Loucy (cell line): ENCODE results near the gene ALK.

Experiments used
- H2AFZ ChIP-seq: fragments of 200-600 bp; sonication (generic); 2 replicates; pipeline ENCODE4 v1.6.0; 2016; ENCODE audit warnings: antibody characterized with exemption, mild to moderate bottlenecking, low read length, moderate library complexity
- H3F3A ChIP-seq: fragments of 200-600 bp; 2 replicates; pipeline ENCODE4 v1.6.0; 2016; ENCODE audit warnings: antibody characterized with exemption, low read depth, mild to moderate bottlenecking
- H3K27me3 ChIP-seq: fragments of 200-600 bp; sonication (generic); 2 replicates; pipeline ENCODE4 v1.6.1; 2014; ENCODE audit warnings: low read length, mild to moderate bottlenecking; ENCODE audit not compliant: insufficient read depth, poor library complexity, severe bottlenecking
- H3K36me3 ChIP-seq: fragments of 200-600 bp; sonication (generic); 2 replicates; pipeline ENCODE4 v1.6.1; 2016; ENCODE audit warnings: low read length; ENCODE audit not compliant: insufficient read depth
- H3K4me1 ChIP-seq: fragments of 200-600 bp; sonication (generic); 2 replicates; pipeline ENCODE4 v1.5.1; 2014; ENCODE audit warnings: low read length, mild to moderate bottlenecking; ENCODE audit not compliant: insufficient read depth, poor library complexity, severe bottlenecking
- H3K4me2 ChIP-seq: fragments of 200-600 bp; sonication (generic); 2 replicates; pipeline ENCODE4 v1.6.0; 2014; ENCODE audit warnings: antibody characterized with exemption, low read length, low read depth, mild to moderate bottlenecking; ENCODE audit not compliant: poor library complexity, severe bottlenecking
- H3K4me3 ChIP-seq: fragments of 200-600 bp; sonication (generic); 2 replicates; pipeline ENCODE4 v1.5.1; 2014; ENCODE audit warnings: low read length, mild to moderate bottlenecking, mixed read lengths; ENCODE audit not compliant: poor library complexity, severe bottlenecking
- H3K79me2 ChIP-seq: fragments of 200-600 bp; sonication (generic); 2 replicates; pipeline ENCODE4 v1.6.1; 2014; ENCODE audit warnings: low read length; ENCODE audit not compliant: insufficient read depth
- H3K9ac ChIP-seq: fragments of 200-600 bp; sonication (generic); 2 replicates; pipeline ENCODE4 v1.6.0; 2014; ENCODE audit warnings: mild to moderate bottlenecking, low read depth, low read length, moderate library complexity; ENCODE audit not compliant: poor library complexity, severe bottlenecking
- H3K9me2 ChIP-seq: fragments of 200-600 bp; sonication (generic); replicated peaks from 2 replicates; pipeline ENCODE4 v1.6.1; 2016; ENCODE audit warnings: low read depth, low read length, mixed read lengths
- H3K9me3 ChIP-seq: fragments of 200-600 bp; sonication (generic); 2 replicates; pipeline ENCODE4 v1.6.1; 2014; ENCODE audit warnings: mild to moderate bottlenecking, antibody characterized with exemption, low read length, low read depth; ENCODE audit not compliant: insufficient read depth
- H4K20me1 ChIP-seq: fragments of 200-600 bp; sonication (generic); 2 replicates; pipeline ENCODE4 v1.6.0; 2014; ENCODE audit warnings: antibody characterized with exemption, low read length, mild to moderate bottlenecking; ENCODE audit not compliant: insufficient read depth, poor library complexity, severe bottlenecking
- CTCF ChIP-seq: fragments of 200-600 bp; sonication (generic); conservative IDR thresholded peaks from 2 replicates; pipeline ENCODE4 v1.5.1; 2014; ENCODE audit warnings: mild to moderate bottlenecking, antibody characterized with exemption, low read length
- EZH2phosphoT487 ChIP-seq: fragments of 200-600 bp; IDR thresholded peaks from 2 replicates; pipeline ENCODE4 v1.6.1; 2018; ENCODE audit warnings: antibody characterized with exemption, mild to moderate bottlenecking, moderate library complexity, borderline replicate concordance

The ALK gene

DNA sequence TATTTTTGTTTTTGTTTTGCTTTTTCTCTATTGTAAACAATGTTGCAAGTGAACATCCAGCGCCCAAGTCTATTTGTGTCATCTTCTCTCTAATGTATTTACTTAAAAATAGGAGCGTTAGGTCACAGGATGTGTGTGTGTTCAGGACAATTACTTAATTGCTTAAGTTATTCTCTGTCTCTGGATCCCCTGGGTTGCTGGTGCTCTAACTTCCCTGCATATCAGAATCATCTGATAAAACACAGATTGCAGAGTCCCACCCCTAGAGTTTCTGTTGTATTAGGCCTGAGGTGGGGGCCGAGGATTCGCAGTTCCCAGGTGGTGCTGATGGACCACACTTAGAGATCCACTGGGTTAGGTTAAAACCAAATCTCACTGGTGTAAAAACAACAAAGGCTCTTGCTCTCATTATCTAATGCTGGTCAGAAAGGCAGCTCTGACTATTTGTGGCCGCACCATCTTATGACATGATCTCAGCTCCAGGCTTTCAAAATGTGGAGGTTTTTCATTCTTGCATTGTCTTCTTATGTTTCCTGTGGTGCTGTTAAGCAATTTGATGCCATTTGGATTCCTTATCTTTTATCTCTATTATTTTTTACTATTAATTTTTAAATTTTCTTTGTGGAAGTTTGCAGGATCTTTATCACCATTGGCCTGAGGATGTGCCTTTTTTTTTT lies 718.4 kb downstream of the ALK start:
- Histone ChIP-seq H3K36me3 (no peaks in the 10 kb centered on the region), H3K9me2 (no peaks in the 10 kb centered on the region)

GRCh38 chr2:29201979-29202378 lies 719.4 kb downstream of the ALK start:
- Histone ChIP-seq H3F3A (no peaks in the 10 kb centered on the region), H3K4me1 (no peaks in the 10 kb centered on the region), H3K27me3 (no peaks in the 10 kb centered on the region), H3K9ac (no peak overlapping the region), H3K9me3 (no peaks in the 10 kb centered on the region), H3K4me3 (no peak overlapping the region), H3K79me2 (no peaks in the 10 kb centered on the region), H3K36me3 (no peaks in the 10 kb centered on the region), H2AFZ (no peak overlapping the region), H3K9me2 (no peaks in the 10 kb centered on the region), H4K20me1 (no peaks in the 10 kb centered on the region), H3K4me2 (no peak overlapping the region)
- TF ChIP-seq CTCF (no peak), EZH2phosphoT487 (no peak)

More for the DNA sequence above, 718.4 kb downstream of the ALK start:
- no peak for TF ChIP-seq CTCF
- TF ChIP-seq EZH2phosphoT487: no peak
- Histone ChIP-seq H3F3A (no peaks in the 10 kb centered on the region), H3K4me1 (no peaks in the 10 kb centered on the region), H3K4me2 (no peak overlapping the region), H3K9me3 (no peaks in the 10 kb centered on the region), H3K4me3 (no peak overlapping the region), H3K79me2 (no peaks in the 10 kb centered on the region), H2AFZ (no peak overlapping the region), H3K9ac (no peak overlapping the region), H3K27me3 (no peaks in the 10 kb centered on the region), H4K20me1 (no peaks in the 10 kb centered on the region)

DNA sequence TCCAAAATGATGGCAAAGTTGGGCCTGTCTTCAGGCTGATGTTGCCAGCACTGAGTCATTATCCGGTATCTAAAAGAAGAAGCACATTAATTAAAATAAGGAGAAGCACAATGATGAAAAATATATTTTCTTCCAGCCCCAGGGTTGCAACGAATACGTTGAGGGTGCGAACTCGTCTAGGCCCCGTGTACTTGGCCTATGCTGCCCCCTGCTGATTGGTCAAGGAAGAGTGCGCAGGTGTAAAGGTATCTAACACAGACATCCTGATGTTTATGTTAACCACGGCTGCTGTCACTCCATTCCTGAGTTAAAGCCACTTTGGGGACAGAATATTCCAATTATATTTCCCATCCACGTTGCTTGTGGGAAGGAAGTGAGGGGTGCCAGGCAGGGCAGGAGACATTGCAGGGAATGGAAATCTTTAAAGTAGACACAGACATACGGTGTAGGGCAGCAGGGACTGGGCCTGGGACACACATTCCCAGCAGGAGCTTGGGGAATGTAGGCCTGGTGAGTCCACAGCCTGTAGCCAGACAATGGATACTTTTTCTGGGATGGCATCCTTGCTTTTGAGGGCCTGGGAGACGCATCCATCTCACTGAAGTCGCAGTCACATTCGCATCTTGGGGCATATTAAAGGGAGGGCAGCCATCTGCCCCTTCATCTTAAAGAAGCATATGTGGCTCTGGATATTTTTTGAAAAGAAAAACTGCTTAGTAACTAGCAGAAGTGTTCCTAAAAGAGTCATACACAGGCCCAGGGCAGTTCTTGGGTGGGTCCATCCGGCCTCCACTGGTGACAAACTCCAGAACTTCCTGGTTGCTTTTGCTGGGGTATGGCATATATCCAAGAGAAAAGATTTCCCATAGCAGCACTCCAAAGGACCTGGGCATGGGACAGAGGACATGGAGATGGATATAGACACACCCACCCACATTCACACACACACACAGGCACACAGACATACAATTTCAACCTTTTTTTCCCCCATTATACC lies 724.3 kb downstream of the ALK start:
- Histone ChIP-seq H3K4me1 (no peaks in the 10 kb centered on the region), H3K9ac (no peak overlapping the region), H3K4me3 (no peak overlapping the region), H4K20me1 (no peaks in the 10 kb centered on the region), H3K36me3 (no peaks in the 10 kb centered on the region), H2AFZ (peak overlapping the region; percentile 53; the same call in 1 of the 2 replicates), H3K79me2 (no peaks in the 10 kb centered on the region), H3K4me2 (no peak overlapping the region), H3K9me2 (no peaks in the 10 kb centered on the region), H3F3A (no peaks in the 10 kb centered on the region), H3K27me3 (no peaks in the 10 kb centered on the region), H3K9me3 (no peaks in the 10 kb centered on the region)
- peak; percentile 94 for TF ChIP-seq CTCF
- no peak for TF ChIP-seq EZH2phosphoT487
